Mesenchymal stem cell (in vitro differentiated cells and primary cell): ENCODE data around the gene COL6A3.

Source experiments
- DNase-seq: peaks from one replicate; pipeline ENCODE4 v3.0.0-alpha.2; 2013
- H2AFZ ChIP-seq: one replicate; pipeline ENCODE4 v1.6.1; 2013; ENCODE audit warnings: low read depth, mild to moderate bottlenecking, control low read depth, inconsistent platforms, low read length, moderate library complexity
- H2AK5ac ChIP-seq: 2 replicates; pipeline ENCODE4 v1.6.1; 2013; ENCODE audit warnings: low read length, moderate library complexity, mild to moderate bottlenecking, inconsistent platforms; ENCODE audit not compliant: severe bottlenecking
- H2BK120ac ChIP-seq: one replicate; pipeline ENCODE4 v1.6.1; 2013; ENCODE audit warnings: low read depth, mild to moderate bottlenecking, inconsistent platforms, low read length, moderate library complexity
- H2BK12ac ChIP-seq, 2 experiments: one replicate each; pipeline ENCODE4 v1.6.1; 2013; ENCODE audit warnings: inconsistent platforms in 2 of 2, low read length in 2 of 2, mild to moderate bottlenecking in 2 of 2, moderate library complexity in 2 of 2, control low read depth in 1 of 2
- H2BK15ac ChIP-seq: one replicate; pipeline ENCODE4 v1.6.1; 2013; ENCODE audit warnings: mild to moderate bottlenecking, low read depth, inconsistent platforms; ENCODE audit not compliant: poor library complexity, severe bottlenecking
- H2BK5ac ChIP-seq: 2 replicates; pipeline ENCODE4 v1.6.1; 2013; ENCODE audit warnings: low read depth, mild to moderate bottlenecking, low read length, control low read depth, inconsistent platforms; ENCODE audit not compliant: poor library complexity, severe bottlenecking
- H3K14ac ChIP-seq, 2 experiments: one replicate each; pipeline ENCODE4 v1.6.1; 2013; ENCODE audit warnings: inconsistent platforms in 2 of 2, low read length in 2 of 2, control low read depth in 1 of 2, mild to moderate bottlenecking in 1 of 2, moderate library complexity in 1 of 2
- H3K18ac ChIP-seq, 2 experiments: one replicate each; pipeline ENCODE4 v1.6.1; 2013; ENCODE audit warnings: inconsistent platforms in 2 of 2, low read length in 2 of 2, control low read depth in 1 of 2, low read depth in 1 of 2, mild to moderate bottlenecking in 1 of 2
- H3K23ac ChIP-seq, 2 experiments: one replicate each; pipeline ENCODE4 v1.6.1; 2013; ENCODE audit warnings: inconsistent platforms in 2 of 2, low read length in 2 of 2, mild to moderate bottlenecking in 2 of 2, moderate library complexity in 2 of 2, control low read depth in 1 of 2
- H3K27ac ChIP-seq: 2 replicates; pipeline ENCODE4 v1.5.1; 2013; ENCODE audit warnings: mild to moderate bottlenecking, moderate library complexity, low read length, control low read depth, inconsistent platforms; ENCODE audit not compliant: poor library complexity, severe bottlenecking
- H3K27me3 ChIP-seq, 2 experiments: 2 replicates each; pipeline versions ENCODE4 v1.6.1 to v1.7.0; 2013; ENCODE audit warnings: low read length in 2 of 2, mild to moderate bottlenecking in 2 of 2, moderate library complexity in 2 of 2, control low read depth in 1 of 2, inconsistent platforms in 1 of 2; ENCODE audit not compliant: control insufficient read depth in 1 of 2, insufficient read depth in 1 of 2
- H3K36me3 ChIP-seq, 2 experiments: 2 replicates each; pipeline versions ENCODE4 v1.6.1 to v1.7.0; 2013; ENCODE audit warnings: low read length in 2 of 2, control low read depth in 1 of 2, inconsistent platforms in 1 of 2, low read depth in 1 of 2, mild to moderate bottlenecking in 1 of 2; ENCODE audit not compliant: insufficient read depth in 2 of 2, control insufficient read depth in 1 of 2
- H3K4ac ChIP-seq, 2 experiments: one replicate each; pipeline ENCODE4 v1.6.1; 2013; ENCODE audit warnings: inconsistent platforms in 2 of 2, low read length in 2 of 2, mild to moderate bottlenecking in 2 of 2, moderate library complexity in 2 of 2, control low read depth in 1 of 2, low read depth in 1 of 2
- H3K4me1 ChIP-seq: 2 replicates; pipeline ENCODE4 v1.6.1; 2013; ENCODE audit warnings: low read depth, low read length, control low read depth; ENCODE audit not compliant: control insufficient read depth, insufficient read depth
- H3K4me2 ChIP-seq: 2 replicates; pipeline ENCODE4 v1.6.1; 2013; ENCODE audit warnings: low read length, mild to moderate bottlenecking, inconsistent platforms; ENCODE audit not compliant: poor library complexity, severe bottlenecking
- H3K4me3 ChIP-seq, 2 experiments: 2 replicates each; pipeline versions ENCODE4 v1.5.1 to v1.7.0; 2013; ENCODE audit warnings: low read length in 2 of 2, mild to moderate bottlenecking in 2 of 2, control low read depth in 1 of 2, low read depth in 1 of 2; ENCODE audit not compliant: insufficient read depth in 1 of 2
- H3K79me1 ChIP-seq: replicated peaks from 2 replicates; pipeline ENCODE4 v1.6.1; 2013; ENCODE audit warnings: mild to moderate bottlenecking, control low read depth, low read length, inconsistent platforms; ENCODE audit not compliant: poor library complexity, severe bottlenecking
- H3K9ac ChIP-seq: 2 replicates; pipeline ENCODE4 v1.7.0; 2013; ENCODE audit warnings: mild to moderate bottlenecking, low read length, moderate library complexity
- H3K9me3 ChIP-seq: 2 replicates; pipeline ENCODE4 v1.7.0; 2013; ENCODE audit warnings: mild to moderate bottlenecking, low read length; ENCODE audit not compliant: control insufficient read depth
- H4K8ac ChIP-seq: one replicate; pipeline ENCODE4 v1.6.1; 2013; ENCODE audit warnings: inconsistent platforms, mild to moderate bottlenecking, low read length, moderate library complexity
- H4K91ac ChIP-seq: one replicate; pipeline ENCODE4 v1.6.1; 2013; ENCODE audit warnings: mild to moderate bottlenecking, low read length, inconsistent platforms
- WGBS: methylation state at CpG from one replicate; pipeline ENCODE4 v1.1.7; 2013; ENCODE audit warnings: mixed read lengths; 5-methylcytosine and 5-hydroxymethylcytosine counted together

COL6A3 gene

DNA sequence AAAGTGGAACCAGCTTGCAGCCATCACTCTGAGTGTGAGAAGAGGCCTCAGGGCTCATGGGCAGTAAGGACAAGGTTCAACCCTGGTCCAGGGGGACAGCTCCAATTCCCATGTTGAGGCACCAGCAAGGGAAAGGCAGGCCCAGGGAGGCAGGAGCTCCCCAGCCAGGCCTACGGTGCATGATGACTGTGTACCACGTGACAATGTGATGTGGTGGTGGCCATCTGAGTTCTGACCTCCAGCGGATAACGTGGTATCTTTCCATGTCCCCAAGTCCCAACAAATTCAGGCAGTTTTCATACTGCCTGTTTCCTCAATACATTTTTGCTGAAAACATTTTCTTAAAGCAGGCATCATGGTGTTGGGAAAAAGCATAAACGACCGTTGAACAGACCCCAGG is 36.1 kb upstream of the COL6A3 start:
- Histone ChIP-seq H3K9me3 (no peaks in the 10 kb centered on the region), H2BK5ac (no peak overlapping the region), H3K36me3 (no peaks in the 10 kb centered on the region), H3K79me1 (no peaks in the 10 kb centered on the region), H3K4ac (peak overlapping the region; percentile 91 to 95), H3K23ac (no peak overlapping the region), H4K8ac (peak overlapping the region; percentile 92), H3K4me3 (no peak overlapping the region), H4K91ac (peak overlapping the region; percentile 100), H3K27me3 (no peaks in the 10 kb centered on the region), H2BK12ac (peak overlapping the region; percentile 95 to 99), H2BK15ac (no peak overlapping the region), H3K4me2 (no peak overlapping the region), H3K9ac (no peak overlapping the region), H3K4me1 (peaks cover 6% of the 10 kb centered on the region), H3K27ac (no peak overlapping the region), H2AFZ (no peak overlapping the region), H3K14ac (peak overlapping the region in 1 of 2 experiments; percentile 84), H3K18ac (peak overlapping the region; percentile 67 to 99), H2BK120ac (peak overlapping the region; percentile 66), H2AK5ac (no peak overlapping the region)
- WGBS: 88% methylated on average over 6 of the region's 6 CpGs
- DNase-seq: no peak

DNA sequence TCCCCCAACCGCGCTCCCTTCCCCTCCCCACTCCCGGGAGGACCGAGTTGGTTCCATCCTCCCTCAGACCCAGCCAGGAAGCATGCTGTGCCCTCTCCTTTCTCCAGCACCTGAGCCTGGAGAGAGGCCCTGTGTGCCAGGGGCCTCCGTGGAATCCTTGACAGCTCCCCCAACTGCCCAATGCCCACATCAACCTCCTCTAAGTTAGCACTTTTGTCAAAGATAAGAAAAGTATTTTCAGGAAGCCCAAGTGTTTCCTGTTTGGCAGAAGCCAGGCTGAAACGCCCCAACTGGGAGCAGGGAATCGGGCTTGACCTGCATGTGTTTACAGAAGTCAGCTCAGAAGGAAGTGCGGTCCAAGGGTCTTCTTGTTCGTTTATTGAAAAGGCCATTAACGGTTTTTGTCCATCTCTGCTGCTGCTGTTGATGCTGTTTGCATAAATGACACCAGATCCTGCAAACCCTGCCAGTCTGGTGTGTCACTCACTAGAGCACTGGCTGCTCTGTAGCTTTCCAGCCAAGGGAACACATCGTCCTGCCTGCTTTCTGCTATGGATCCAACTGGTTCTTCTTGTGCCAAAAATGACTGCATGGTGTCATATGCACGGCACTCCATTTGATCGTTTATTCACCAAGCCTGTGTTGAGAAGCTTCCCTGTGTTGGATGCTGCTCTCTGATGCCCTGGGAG is 35.4 kb upstream of the COL6A3 start:
- Histone ChIP-seq H2BK15ac (no peak overlapping the region), H2BK5ac (no peak overlapping the region), H2AFZ (no peak overlapping the region), H3K79me1 (no peaks in the 10 kb centered on the region), H2BK120ac (peak overlapping the region; percentile 99), H3K4me2 (no peak overlapping the region), H3K27me3 (no peaks in the 10 kb centered on the region), H3K27ac (no peak overlapping the region), H2AK5ac (no peak overlapping the region), H3K9ac (no peak overlapping the region), H3K23ac (peak overlapping the region in 1 of 2 experiments; percentile 5), H3K18ac (peak overlapping the region; percentile 67 to 99), H3K14ac (no peak overlapping the region), H3K4ac (peak overlapping the region; percentile 91 to 92), H4K8ac (peak overlapping the region; percentile 94), H4K91ac (peak overlapping the region; percentile 98), H3K36me3 (no peaks in the 10 kb centered on the region), H3K9me3 (no peaks in the 10 kb centered on the region), H3K4me1 (peaks cover 6% of the 10 kb centered on the region), H2BK12ac (peak overlapping the region; percentile 95 to 99), H3K4me3 (no peak overlapping the region)
- WGBS: 38% methylated on average over 12 of the region's 13 CpGs
- peak; percentile 71 for DNase-seq

DNA sequence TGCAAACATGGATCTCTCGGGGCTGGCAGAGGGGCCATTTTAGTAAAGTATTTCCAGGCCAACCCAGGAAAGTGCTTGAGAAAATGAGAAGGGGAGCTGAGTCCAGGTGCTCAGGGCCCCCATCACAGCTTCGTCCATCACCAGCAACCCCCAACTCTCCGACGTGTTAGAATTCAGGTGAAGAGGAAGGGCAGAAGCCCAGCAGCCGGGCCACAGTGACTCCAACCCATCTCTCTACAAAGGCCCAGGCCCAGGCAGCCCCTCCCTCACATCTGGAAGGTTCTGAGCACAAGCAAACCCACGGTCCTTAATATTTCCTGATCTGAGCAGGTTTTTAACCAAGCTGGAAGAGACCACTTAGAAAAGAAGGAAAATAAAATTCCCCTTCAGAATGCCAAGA is 34.7 kb upstream of the COL6A3 start:
- no peaks in the 10 kb centered on the region for H3K27me3 ChIP-seq
- peak overlapping the region; percentile 86 for H4K8ac ChIP-seq
- no peaks in the 10 kb centered on the region for H3K9me3 ChIP-seq
- H3K36me3 ChIP-seq: no peaks in the 10 kb centered on the region
- no peak overlapping the region for H3K4me3 ChIP-seq
- H3K27ac ChIP-seq: no peak overlapping the region
- H3K14ac ChIP-seq: peak overlapping the region in 1 of 2 experiments; percentile 96
- H3K9ac ChIP-seq: no peak overlapping the region
- H2AFZ ChIP-seq: no peak overlapping the region
- no peaks in the 10 kb centered on the region for H3K79me1 ChIP-seq
- H4K91ac ChIP-seq: peak overlapping the region; percentile 90
- H3K18ac ChIP-seq: peak overlapping the region; percentile 58 to 93
- H2BK120ac ChIP-seq: peak overlapping the region; percentile 69
- no peak overlapping the region for H2AK5ac ChIP-seq
- H2BK15ac ChIP-seq: peak overlapping the region; percentile 75
- DNase-seq: no peak
- H3K23ac ChIP-seq: no peak overlapping the region
- no peak overlapping the region for H2BK5ac ChIP-seq
- peak overlapping the region; percentile 93 to 100 for H2BK12ac ChIP-seq
- peaks cover 6% of the 10 kb centered on the region for H3K4me1 ChIP-seq
- H3K4ac ChIP-seq: peak overlapping the region; percentile 82 to 94
- no peak overlapping the region for H3K4me2 ChIP-seq
- 89% methylated on average over 5 of the region's 6 CpGs for WGBS

DNA sequence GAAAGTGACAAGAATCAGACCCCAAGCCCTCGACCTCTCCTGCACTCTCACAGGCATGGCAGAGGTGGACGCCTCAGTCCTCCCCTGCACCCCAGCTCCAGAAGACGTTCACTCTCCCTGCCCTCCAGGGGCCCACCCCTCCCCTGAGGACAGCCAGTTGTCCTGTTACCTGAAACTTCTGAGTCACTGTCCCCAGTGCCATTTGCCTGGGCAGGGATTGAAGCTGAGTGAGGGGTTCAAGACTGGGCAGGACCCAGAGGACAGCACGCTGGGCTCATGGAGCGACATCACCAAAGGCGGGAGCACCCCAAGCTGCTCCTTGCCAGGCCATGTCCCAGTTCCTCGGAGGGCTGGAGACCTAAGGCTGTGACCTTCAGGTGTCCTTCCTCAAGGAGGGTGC is 34.2 kb upstream of the COL6A3 start:
- Histone ChIP-seq H4K8ac (peak overlapping the region; percentile 86), H2BK15ac (peak overlapping the region; percentile 75), H2BK5ac (no peak overlapping the region), H3K23ac (peak overlapping the region in 1 of 2 experiments; percentile 18), H3K4me2 (no peak overlapping the region), H3K79me1 (no peaks in the 10 kb centered on the region), H2AK5ac (no peak overlapping the region), H3K14ac (peak overlapping the region in 1 of 2 experiments; percentile 96), H3K4me1 (peaks cover 6% of the 10 kb centered on the region), H3K4me3 (no peak overlapping the region), H2BK12ac (peak overlapping the region; percentile 93 to 100), H2BK120ac (peak overlapping the region; percentile 69), H3K36me3 (no peaks in the 10 kb centered on the region), H3K9me3 (no peaks in the 10 kb centered on the region), H2AFZ (no peak overlapping the region), H3K9ac (no peak overlapping the region), H3K18ac (peak overlapping the region; percentile 93), H4K91ac (peak overlapping the region; percentile 90), H3K27me3 (no peaks in the 10 kb centered on the region), H3K27ac (no peak overlapping the region), H3K4ac (peak overlapping the region; percentile 82 to 94)
- DNase-seq: no peak
- WGBS: 92% methylated on average over 7 of the region's 7 CpGs
